HG02840 (cell line): Measurements from ENCODE around the gene EPB41.

Source experiments
- ATAC-seq: cut with Tn5 transposase; IDR thresholded peaks from one replicate; pipeline ENCODE4 v1.9.1; 2021; ENCODE audit warnings: mild to moderate bottlenecking, moderate library complexity, moderate number of reproducible peaks; ENCODE audit not compliant: unreplicated experiment, low FRiP score

EPB41 gene

GRCh38 chr1:28890435-28890834, 23.9 kb upstream of the EPB41 start:
- no peak for ATAC-seq

- ATAC-seq: no peak
Measured at GRCh38 chr1:28890836-28891235, 23.5 kb upstream of the EPB41 start.

DNA sequence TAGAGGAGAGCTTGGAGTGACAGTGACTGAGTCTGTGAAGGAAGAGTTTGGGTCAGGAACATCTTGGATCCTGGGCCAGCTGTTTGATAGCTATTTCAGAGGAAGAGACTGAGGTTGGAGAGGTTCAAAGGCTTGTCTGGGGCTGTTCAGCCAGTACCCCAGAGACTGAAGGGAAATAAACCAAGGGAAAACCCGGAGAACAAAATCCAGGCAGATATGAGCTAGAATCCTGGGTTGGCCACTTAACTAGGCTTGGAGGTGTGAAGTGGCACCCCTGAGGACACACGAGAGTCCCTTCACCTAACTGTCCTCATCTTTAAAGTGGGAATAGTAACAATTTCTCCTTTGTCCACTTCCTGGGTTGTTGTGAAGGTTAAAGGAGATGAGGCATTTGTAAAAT, 23.1 kb upstream of the EPB41 start:
- no peak for ATAC-seq

DNA sequence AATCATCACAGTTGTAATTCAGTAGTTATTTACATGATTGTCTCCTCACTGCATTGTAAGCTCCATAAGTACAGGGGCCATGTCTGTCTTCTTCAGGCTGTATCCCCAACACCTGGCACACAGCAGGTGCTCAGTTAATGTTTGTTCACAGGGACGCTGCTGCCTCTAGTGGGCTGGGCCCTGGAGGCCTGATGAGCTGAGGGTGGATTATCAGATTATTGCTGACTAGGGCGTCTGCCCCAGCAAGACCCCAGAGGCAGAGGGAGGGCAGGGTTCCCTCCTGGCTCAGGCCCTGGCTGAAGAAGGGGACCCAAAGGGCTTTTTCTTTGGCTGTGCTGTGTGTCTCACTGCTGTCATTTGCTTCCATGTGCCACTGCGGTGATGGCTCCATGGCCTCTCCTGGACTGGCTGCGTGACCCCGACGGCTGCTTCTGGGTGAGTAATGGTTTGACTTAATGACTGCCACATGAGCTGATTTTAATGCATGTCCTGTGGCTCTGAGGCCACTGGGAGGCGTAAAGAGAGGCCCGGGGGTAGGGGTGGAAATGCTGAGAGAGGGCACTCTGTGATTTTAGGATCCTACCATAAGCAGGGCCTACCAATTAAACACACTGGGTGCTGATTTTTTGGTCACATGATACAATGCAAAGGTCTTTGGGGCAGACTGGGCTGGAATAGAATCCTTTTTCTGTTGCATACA, 20.8 kb upstream of the EPB41 start:
- no peak for ATAC-seq

DNA sequence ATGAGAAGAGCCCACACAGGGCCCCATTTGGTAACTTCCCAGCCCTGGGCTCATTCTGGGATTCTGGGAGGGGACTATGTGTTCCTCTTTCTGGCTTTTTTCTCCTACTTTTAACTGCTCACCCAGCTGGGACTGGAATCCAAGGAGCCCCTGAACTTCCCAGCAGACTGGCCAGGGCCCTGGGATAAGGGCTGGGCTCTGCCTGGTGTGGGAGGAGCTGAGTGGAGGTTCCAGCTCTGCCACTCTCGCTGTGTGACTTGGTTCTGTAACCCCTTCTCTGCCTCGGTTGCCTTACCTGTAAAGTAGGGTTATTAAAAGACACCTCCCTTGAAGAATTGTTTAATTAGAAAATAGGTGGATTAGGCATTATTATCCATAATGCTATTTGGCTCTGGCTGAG, 19.6 kb upstream of the EPB41 start:
- ATAC-seq: no peak

- ATAC-seq: no peak
Measured at GRCh38 chr1:28895896-28896608, 18.3 kb upstream of the EPB41 start.

GRCh38 chr1:28896609-28896986, 17.8 kb upstream of the EPB41 start:
- no peak for ATAC-seq

- no peak for ATAC-seq
Measured at GRCh38 chr1:28897789-28898188, 16.6 kb upstream of the EPB41 start.

GRCh38 chr1:28898405-28898881, 15.9 kb upstream of the EPB41 start:
- ATAC-seq: no peak

- no peak for ATAC-seq
Measured at GRCh38 chr1:28899267-28899666, 15.1 kb upstream of the EPB41 start.

DNA sequence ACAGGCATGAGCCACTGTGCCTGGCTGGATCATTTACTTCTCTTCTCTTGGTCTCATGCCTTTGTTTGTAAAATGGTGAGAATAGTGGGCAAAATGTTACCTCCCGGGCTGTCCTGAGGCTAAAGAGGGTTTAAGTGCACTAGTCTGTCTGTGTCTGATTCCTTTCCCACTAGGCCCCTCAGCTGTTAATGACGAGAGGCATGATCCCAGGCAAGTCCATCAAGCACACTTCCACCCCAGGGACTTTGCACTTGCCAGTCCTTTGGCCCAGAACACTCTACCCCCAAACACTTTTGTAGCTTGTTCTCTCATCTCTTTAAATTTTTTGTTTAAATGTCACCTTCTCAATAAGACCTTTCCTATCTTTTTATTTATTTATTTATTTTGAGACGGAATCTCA, 13.8 kb upstream of the EPB41 start:
- no peak for ATAC-seq

DNA sequence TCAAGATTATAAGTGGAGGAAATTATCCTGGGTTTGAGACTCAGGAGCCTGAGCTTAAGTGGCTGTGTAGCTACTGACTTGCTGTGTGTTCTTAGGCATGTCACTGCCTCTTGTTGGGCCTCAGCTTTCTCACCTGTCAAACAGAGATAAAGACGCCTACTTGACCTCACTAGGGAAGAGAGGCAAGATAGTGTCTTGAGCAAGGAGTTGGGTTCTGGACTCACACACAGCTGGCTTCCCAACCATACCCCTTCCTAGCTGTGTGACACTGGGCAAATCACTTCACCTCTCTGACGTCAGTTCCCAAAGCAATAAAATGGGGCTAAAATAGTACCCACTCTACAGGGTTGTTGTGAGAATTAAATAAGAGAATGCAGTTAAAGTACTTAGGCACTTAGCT, 11.6 kb upstream of the EPB41 start:
- ATAC-seq: no peak

DNA sequence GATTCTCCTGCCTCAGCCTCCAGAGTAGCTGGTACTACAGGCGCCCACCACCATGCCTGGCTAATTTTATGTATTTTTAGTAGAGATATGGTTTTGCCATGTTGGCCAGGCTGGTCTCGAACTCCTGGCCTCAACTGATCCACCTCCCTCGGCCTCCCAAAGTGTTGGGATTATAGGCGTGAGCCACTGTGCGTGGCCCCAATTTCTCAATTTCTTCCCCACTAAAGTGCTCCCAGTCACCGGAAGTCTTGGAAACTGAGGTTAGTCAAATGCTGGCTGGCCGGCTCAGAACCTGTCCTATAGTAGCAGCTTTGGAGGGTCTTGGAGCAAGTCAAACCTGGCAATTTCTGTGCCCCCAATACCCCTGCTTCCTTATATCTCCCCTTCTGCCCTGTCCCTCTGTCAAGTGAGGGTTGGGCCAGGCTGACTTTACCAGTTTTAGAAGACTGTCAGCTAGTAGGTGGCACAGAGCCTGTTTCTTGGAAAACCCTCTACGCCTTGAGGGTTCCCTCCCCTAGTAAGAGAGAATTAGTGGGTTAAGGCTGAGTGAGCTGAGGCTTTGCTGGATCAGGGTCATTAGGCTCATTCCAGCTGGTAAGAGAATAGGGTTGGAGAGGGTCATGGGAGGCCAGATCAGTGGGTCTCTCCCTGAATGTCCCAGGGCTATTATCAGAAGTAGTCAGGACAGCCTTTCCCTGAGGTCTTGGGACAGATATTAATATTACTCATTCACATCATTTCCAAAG, 8.3 kb upstream of the EPB41 start:
- no peak for ATAC-seq

GRCh38 chr1:28909198-28909597, 5.2 kb upstream of the EPB41 start:
- no peak for ATAC-seq

- ATAC-seq: no peak
Measured at GRCh38 chr1:28910379-28911115, 3.8 kb upstream of the EPB41 start.

- ATAC-seq: no peak
Measured at GRCh38 chr1:28913786-28914227, 562 bp upstream of the EPB41 start.

GRCh38 chr1:28915031-28915895, 894 bp downstream of the EPB41 start:
- ATAC-seq: no peak

- no peak for ATAC-seq
Measured at GRCh38 chr1:28917757-28918118, 3.4 kb downstream of the EPB41 start.

GRCh38 chr1:28921286-28921869, 7.0 kb downstream of the EPB41 start:
- no peak for ATAC-seq
